ENCODE results near the gene INAFM2.

INAFM2 gene

DNA sequence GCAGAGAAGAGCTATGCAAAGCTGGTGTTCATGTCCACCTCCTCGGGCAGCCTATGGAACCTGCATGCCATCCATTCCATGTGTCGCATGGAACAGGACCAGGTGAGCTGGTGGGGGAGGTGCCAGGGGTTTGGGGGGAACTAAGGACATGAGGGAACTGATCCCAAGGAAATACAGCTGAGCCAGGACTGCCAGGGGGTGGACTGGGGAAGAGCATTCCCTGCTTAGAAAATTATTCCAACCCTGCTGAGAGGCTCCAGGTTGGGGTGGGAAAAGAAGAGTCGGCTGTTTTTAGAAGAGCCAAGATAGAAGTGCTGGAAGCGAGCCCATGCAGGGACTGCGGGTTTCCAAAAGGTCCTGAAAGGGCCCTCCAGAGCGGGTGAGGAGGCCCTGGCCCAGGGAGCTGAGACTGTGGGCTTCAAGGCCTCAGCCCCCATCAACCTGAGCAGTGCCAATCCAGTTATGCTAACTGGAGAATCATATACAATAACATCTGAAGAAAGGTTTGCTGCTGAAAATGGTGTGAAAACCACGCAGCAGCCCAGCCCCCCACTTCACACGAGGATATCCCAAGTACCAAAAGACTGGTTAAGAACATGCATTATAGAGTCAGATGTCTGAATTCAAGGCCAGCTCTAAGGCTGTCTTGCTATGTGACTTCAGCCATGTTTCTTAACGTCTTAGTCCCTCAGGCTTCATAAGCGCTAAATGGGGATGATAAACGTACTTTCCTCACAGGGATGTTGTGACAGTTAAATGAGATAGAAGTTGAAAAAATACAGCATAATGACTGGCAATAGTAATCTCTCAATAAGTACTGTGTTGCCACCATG is 42.3 kb downstream of the INAFM2 start:
- FAIRE-seq, result no peak

- no peak for FAIRE-seq
Observed at GRCh38 chr15:40366457-40367370, 43.2 kb downstream of the INAFM2 start.

- no peak for FAIRE-seq
Observed at GRCh38 chr15:40367371-40367685, 43.8 kb downstream of the INAFM2 start.

DNA sequence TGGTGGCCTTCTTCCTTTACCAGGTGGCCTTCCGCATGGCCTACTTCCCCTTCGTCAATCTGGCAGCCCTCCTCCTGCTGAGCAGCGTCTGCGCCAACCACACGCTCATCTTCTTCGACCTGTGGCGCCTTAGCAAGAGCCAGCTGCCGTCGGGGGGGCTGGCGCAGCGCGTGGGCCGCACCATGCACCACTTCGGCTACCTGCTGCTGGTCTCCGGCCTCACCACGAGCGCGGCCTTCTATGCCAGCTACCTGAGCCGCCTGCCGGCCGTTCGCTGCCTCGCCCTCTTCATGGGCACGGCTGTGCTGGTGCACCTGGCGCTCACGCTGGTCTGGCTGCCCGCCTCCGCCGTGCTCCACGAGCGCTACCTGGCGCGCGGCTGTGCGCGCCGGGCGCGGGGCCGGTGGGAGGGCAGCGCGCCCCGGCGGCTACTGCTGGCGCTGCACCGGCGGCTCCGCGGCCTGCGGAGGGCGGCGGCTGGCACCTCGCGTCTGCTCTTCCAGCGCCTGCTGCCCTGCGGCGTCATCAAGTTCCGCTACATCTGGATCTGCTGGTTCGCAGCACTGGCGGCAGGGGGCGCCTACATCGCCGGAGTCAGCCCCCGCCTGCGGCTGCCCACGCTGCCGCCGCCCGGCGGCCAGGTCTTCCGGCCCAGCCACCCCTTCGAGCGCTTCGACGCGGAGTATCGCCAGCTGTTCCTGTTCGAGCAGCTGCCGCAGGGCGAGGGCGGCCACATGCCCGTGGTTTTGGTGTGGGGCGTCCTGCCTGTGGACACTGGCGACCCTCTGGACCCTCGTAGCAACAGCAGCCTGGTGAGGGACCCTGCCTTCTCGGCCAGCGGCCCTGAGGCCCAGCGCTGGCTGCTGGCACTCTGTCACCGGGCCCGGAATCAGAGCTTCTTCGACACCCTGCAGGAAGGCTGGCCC is 44.5 kb downstream of the INAFM2 start:
- no peak for FAIRE-seq

DNA sequence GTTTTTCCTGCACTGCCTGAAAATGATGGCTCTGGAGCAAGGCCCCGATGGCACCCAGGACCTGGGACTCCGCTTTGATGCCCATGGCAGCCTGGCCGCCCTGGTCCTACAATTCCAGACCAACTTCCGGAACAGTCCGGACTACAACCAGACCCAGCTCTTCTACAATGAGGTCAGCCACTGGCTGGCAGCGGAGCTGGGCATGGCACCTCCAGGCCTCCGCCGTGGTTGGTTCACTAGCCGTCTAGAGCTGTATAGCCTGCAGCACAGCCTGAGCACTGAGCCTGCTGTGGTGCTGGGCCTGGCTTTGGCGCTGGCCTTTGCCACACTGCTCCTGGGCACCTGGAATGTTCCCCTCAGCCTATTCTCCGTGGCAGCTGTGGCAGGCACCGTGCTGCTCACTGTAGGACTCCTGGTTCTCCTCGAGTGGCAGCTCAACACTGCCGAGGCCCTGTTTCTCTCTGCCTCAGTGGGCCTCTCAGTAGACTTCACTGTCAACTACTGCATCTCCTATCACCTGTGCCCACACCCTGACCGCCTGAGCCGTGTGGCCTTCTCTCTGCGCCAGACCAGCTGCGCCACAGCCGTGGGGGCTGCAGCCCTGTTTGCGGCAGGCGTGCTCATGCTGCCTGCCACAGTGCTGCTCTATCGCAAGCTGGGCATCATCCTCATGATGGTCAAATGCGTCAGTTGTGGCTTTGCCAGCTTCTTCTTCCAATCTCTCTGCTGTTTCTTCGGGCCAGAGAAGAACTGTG is 45.4 kb downstream of the INAFM2 start:
- no peak for FAIRE-seq

- no peak for FAIRE-seq
Observed at GRCh38 chr15:40369474-40369869, 46.0 kb downstream of the INAFM2 start.

GRCh38 chr15:40369971-40370370 is 46.5 kb downstream of the INAFM2 start:
- no peak for FAIRE-seq

DNA sequence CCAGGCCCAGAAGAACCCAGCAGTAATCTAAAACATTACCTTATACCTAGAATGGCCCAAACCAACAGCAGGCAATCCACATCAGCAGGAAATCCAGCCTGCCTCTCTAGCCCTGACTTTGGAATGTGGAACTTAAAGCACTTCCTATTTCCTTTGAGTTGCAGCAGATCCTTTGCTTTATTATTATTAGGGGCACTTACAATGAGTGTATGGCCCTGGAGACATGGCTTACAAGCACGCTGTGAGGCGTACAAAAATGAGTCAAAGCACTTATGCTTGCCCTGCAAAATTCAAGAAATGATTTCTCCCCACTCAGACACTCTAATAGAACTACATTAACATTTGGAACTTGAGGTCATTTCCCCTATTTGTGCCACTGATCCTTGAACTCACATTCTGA is 49.5 kb downstream of the INAFM2 start:
- FAIRE-seq, result no peak

All from endometrium (tissue), 2 donors.